ENCODE measurements around the gene FRMD4A.
"Not testable (repeated sequence)": the region's sequence is repeated elsewhere in the genome, so short reads cannot be mapped to it uniquely, and the experiment has no call there.

FRMD4A gene

DNA sequence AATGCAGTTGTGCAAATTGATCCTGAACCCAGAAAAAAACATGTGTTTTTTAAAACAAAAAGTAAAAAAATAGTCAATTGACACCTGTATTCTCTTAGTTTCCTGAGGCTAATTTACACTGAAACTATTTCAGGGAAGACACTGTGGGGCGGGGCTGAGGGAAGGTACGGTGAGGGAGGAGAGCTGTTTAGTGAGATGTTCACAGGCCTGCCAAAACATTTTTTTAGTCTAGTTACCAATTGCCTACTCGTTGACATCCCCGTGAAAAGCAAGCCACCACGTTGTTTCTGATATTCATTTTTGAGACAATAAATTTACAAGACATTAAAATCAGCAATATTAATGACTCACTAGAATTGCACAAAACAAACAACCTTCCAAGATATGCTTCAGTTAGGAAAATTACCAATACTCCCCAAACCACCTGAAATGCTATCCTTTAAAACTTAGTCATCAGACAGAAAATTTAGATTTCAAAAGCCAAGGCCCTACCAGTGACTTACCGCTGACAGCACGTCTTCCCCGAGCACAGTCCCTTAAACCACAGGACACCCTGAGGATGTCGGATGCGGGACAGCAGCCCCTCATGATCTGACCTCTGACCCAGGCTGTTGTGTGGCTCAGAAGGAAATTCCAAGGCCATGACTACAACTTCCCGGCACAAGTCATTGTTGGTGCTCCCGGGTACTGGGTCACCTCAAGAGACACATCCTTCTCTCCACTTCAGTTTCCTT lies 464.8 kb downstream of the FRMD4A start:
- DNase-seq, result no peak

DNA sequence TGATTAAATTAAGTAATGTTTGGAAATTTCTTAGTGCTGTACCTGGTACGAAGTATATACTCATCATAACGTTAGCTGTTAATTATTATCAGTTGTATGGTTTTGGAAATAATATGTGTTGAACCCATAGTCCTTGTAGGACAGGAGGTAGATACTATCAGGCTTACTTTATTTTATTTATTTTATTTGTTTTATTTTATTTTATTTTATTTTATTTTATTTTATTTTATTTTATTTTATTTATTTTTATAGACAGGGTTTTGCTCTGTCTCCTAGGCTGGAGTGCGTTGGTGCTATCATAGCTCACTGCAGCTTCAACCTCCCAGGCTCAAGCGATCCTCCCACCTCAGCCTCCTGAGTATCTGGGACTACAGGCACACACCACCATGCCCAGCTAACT lies 465.5 kb downstream of the FRMD4A start:
- not testable (repeated sequence) for DNase-seq

DNA sequence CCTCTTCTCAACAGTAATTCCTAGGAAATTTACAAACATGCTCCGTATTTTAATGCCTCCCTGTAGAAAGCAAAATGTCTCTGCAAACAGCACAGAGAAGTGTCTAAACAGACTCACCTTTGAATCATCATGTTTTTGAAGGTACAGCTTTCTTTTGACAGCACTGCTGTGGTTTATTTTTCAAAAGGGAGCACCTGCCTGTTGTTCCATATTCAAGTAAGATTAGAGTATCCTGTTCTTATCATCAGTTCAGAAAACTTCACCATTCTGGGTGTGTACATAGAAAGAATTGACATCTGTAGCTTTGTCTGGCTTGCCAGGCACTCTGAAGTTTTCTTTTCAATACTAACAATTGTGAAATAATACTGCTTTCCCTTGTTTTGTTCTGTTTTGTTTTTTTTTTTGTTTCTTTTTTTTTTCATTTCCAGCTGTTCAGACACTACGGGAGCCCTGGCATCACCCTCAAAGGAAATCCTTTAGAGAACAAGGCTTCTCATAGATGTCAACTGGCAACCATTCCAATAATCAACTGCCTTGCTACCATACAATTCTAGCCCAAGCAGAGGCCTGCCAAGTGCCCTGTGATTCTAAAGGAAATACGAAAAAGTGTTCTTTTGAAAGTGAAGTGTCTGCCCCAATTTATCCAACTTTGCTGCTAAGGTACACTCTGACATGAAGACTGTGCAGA lies 468.0 kb downstream of the FRMD4A start:
- DNase-seq, result no peak

DNA sequence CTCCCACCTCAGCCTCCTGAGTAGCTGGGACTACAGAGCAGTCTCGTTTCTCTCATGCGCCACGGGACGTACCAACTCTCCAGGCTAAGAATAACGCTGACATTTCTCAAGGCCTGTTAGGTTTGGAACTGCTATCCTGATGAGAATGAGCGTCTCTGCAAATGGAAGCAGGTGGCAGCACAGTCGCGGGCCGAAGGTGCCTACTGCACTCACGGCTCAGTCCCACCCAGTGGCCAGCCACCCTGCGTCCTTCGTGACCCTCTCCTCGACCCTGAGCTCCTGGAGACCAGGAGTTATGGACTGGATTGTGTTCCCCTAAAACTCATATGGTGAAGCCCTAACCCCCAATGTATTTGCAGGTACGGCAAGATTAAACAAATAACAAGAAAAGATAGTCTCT lies 469.8 kb downstream of the FRMD4A start:
- DNase-seq, result no peak

DNA sequence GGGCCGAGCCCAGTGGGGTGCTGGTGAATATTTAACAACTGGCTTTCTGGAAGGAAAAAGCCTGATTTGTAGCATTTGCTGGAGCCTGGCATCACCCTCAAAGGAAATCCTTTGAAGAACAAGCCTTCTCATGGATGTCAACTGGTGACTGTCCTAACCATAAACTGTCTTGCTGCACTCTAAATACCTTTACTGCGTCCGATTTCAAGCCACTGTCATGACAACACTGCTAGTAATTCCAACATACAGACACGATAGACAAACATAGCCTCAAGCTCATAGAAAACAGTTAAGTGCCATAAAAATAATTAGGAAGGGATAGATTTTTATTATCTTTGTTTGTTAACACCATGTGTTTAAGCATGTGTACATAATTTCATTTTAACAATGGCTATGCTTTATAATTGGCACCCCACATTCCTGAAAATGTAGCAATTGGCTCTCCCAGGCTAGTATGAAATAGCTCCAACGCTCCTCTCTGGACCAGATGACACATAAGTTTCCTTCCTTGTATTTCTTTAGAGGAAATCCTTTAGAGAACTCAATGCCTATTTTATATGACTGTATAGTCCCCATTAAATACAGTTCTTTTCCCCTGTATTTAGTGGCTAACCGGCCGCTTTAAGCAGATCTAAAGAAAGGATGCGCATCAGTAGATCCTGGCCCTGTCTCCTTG lies 470.6 kb downstream of the FRMD4A start:
- no peak for DNase-seq

DNA sequence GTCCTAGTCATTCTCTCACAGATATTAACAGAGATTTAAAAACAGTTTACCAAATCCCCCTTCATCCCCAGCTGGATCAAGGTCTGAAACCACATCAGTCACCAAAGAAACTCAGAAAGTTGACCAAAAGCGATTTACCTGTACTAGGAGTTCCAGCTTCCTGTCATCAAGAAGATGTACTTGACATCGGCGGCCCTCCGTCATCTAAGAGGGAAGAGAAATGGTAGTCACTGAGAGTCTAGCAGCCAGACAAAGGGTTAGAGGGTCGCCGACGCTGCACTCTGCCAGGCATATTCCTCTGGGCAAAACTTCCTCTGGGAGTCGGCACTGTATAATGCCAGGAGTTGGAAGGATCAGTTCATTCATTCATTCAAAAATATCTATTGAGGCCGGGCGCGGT lies 472.0 kb downstream of the FRMD4A start:
- no peak for DNase-seq

DNA sequence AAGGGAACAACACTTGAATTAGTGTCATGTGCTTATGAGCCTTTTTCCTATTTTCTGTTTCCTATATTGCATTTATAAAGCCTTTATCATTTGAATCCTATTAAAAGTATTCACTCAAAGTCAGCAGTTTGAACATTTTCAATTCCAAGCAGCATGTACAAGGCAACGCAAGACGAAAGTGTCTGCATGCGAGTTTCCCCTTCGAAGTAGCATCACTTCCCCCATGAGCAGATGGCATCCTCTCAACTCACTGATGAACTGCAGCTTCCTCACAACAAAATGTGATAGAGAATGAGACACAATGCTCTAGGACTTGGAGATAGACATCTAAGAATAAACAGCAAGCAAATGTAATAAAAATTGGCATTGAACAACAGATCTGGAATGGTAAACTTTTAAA lies 473.3 kb downstream of the FRMD4A start:
- no peak for DNase-seq

DNA sequence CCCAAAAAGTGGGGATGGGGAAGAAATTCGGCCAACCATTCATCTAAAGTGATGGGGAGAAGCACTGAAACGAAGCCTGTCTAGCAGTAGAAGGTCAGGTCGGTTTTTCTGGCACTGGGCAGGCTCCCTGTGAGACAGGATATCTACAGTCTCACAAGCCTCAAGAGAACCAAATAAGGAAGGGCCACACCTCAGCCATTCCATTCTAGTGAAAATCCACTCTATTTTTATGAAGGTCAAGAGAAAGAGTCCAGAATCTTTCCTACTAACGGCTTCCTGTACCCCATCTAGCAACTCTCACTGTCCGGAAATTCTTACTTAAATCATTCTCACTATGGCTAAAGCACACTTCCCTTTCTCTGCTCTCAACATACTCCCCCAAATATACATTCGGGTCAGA lies 476.9 kb downstream of the FRMD4A start:
- DNase-seq, result no peak

DNA sequence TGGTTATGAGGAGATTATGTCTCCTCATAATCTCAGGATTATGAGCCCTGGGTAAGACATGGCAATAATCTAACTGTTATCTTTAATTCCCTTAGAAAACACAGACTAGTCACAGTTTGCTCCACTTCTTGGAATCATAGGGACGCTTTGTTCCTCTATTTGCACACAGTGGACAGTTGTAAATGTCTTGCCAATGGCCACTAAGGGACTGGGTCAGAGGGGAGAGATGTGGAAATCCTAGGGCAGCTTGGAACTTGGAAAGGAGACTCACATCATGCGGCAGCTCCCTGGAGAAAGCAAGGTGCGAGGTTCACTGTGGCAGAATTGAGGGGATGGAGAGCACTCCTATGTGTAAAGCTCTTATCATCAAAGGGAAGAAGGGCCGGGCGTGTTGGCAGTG lies 477.9 kb downstream of the FRMD4A start:
- DNase-seq, result no peak

DNA sequence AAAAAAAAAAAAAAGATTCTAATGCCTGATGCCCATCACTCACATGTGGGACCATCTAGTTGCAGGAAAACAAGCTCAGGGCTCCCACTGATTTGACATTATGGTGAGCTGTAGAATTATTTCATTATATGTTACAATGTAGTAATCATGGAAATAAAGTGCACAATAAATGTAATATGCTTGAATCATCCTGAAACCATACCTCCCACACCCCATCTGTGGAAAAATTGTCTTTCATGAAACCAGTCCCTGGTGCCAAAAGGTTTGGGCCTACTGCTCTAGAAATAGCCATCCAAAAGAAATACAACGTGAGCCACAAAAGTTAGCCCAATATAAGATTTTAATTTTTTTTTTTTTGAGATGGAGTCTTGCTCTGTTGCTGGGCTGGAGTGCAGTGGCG lies 478.8 kb downstream of the FRMD4A start:
- no peak for DNase-seq

DNA sequence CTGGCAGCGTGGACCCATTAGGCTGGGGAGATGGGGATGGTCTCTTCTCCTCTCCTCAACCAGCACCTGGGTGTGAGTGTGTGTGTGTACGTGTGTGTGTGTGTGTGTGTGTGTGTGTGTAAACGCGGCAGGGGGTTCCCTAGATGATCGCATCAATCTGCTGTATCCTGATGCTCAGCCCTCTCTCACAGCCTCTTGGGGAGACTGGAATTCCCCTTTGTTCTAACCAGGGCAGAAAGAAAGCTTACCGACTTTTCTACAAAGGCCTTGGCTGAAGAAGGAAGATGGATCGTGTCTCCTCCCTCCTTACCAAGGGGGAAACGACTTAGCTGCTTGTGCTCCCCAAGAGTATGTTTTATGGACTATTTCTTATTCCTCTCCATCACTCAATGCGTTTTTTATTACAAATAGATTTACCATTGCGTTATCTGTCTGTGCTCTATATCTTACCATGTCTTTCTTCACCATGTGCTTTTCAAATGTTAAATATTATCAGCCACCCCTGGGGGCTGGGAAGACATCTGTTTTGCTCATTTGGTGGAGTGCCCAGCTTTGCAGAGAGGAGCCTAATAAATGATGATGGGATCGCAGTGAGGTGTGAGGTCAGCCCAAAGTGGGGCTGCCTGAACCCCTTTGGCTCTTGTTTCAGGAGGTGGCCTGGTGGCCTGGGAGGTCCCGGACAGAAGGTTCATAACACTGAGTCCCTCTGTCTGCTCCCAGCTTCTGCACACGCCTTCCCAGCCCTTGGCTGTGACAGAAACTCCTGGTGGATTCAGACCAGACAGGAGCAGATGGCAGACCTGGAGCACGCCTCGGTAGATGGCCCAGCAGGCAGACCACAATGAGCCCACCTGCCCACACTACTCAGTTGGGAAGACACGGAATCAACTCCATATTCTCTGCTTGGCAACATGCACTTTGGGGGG lies 481.9 kb downstream of the FRMD4A start:
- DNase-seq, result no peak

DNA sequence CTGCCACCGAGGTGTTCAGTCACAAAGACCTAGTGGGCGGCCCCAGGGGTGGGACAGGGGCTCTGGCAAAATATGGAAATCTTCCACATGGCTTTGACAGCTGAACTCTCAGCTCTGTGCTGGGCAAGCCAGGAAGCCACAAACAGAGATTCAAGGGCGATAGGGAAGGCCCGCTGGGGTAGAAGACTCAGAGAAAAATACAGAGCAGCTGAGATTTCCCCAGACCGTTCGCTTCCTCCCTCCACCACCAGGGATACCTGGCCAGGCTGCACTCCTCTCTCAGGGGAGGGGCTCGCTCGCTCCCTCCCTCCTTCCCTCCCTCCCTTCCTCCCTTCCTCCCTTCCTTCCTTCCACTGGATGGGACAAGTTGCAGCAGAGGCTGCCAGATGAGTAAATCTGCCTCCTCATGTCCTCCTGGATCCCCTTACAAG lies 483.5 kb downstream of the FRMD4A start:
- no peak for DNase-seq

DNA sequence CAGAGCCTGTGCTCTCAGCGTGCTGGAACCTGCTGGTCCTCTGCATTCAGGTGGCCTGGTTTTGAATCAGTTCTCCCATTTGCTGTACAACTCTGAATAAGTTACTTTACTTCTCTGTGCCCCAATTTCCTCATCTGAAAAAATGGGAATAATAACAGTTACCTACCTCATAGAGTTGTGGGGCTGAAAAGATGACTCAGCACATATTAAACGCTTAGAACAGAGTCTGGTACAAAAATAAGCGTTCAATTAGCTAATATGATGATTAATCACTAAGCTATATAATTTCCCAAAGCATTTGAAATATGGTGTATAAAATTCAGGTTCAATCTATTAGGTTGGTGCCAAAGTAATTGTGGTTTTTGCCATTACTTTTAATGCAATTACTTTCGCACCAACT lies 484.8 kb downstream of the FRMD4A start:
- no peak for DNase-seq

DNA sequence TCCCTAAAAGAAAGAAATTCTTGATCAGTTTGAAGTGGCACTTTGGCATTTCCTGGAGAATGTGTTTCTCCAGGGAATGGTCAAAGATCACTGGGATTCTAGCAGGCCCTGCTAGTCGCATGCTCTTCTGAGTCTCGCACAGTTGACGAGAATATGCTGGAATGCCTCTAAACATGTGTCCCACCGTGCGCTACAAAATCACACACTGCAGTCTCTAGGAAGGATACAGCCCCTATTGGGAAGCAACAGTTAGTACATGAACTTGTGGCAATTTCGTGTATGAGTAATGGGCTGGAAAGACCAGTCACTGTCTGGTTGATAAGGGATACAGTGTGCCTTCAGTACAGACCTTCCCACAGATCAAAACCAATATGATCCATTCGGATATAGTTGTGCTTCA lies 486.1 kb downstream of the FRMD4A start:
- no peak for DNase-seq

DNA sequence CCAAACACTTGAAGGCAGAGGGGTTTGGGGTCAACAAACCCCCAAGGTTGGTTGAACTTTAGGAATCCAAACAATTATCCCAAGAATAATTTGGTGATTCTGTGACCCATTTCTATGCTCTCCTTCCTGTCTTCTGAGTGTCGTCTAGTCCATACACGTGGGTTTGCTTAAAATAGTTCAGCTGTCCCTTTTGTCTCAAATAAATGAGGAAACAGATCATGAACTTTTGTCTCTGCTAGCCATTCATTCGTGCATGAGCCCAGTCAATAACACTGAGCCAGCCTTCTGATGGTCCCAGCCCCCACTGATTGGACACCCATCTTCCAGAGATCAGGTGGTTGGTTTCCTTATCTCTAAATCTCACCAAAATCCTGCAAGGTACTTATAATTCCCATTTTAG lies 488.6 kb downstream of the FRMD4A start:
- no peak for DNase-seq

DNA sequence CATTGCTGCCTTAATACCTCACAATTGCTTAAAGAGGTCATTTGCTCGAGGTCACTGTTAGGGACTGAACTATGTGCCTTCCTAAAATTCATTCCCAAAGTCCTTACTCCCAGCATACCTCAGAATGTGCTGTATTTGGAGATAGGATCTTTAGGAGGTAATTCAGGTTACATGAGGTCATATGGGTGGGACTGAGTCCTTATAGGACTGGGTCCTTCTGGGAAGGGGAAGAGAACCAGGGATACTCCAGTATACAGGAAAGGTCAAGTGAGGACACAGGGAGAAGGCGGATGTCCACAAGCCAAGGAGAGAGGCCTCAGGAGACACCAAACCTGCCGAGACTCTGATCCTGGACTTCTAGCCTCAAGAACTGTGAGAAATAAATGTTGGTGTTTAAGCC lies 490.7 kb downstream of the FRMD4A start:
- no peak for DNase-seq

DNA sequence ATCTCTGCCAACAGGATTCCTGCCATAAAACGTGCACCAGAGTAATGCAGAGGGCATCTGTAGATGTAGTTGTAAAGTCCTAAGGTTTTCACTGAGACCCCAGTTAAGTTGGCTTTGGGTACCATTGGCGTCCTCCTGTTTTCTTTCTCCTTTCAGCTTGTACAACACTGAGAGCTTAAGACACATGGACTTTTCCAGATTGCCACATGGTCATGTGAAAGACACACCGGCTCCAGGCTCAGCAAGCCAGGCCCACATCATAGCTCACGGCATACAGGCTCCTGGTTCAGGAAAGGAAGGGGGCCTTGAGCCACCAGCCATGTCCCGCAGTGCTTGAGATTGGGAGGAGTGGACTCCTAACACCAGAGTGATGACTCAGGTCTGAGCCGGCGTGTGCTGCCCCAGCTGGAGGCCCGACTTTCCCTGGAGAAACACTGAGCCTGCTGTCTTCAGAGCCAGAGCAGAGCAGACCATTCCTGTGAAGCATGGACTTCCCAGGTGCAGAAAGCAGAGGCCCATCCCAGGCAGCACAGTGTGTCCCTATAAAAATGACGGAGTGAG lies 491.2 kb downstream of the FRMD4A start:
- no peak for DNase-seq

DNA sequence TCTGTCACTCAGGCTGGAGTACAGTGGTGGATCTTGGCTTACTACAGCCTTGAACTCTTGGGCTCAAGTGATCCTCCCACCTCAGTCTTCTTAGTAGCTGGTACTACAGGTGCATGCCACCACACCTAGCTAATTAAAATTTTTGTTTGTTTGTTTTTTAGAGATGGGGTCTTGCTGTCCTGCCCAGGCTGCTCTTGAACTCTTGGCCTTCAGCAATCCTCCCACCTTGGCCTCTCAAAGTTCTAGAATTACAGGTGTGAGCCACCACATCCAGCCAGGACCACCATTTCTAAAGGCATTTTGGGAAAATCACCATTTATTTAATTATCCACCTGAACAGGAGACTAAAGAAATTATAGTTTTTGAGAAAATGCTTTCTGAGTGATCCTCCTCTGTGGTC lies 491.7 kb downstream of the FRMD4A start:
- no peak for DNase-seq

DNA sequence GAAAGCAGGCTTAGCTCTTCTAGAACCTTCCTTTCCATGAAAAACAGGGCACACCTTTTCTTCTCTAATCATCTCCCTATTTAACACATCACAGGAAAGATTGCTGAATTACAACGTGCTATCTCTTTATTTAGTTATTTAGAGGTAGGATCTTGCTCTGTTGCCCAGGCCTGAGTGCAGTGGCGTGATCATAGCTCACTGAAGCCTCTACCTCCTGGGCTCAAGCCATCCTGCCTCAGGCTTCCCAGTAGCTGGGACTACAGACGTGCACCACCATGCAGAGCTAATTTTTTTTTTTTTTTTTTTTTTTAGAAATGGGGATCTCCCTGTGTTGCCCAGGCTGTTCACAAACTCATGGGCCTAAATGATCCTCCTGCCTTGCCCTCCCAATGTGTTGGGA lies 492.8 kb downstream of the FRMD4A start:
- no peak for DNase-seq

DNA sequence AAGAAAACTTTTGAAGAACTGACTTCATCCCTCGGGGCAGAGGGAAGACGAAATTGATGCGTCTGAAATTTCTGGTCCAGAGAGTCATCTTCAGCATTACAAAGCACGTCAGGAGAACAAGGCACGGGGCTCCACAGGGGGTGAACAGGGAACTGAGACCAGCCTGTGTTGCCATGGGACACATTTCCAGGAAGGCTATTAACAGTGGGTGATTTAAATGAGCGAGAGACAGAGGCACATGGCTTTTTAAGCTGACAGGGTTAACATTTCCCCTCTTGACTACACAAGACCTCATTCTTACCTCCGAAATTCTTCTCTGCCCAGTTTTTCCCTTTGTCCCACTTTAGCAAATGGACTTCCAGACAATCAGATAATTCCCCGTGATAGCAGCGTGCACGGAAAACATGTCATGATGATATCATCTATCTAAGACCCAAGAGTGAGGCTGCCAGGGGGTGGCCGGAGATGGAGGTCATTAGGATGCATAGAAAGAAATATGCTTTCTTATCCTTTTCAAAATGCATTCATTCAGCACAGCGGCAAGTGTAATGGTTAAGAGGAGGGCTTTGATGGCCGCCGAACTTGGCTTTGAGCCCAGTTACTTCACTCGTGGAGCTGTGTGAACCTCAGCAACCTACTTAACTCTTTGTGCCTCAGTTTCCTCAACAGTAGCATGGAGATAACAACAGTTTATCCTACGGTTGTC lies 496.0 kb downstream of the FRMD4A start:
- no peak for DNase-seq

DNA sequence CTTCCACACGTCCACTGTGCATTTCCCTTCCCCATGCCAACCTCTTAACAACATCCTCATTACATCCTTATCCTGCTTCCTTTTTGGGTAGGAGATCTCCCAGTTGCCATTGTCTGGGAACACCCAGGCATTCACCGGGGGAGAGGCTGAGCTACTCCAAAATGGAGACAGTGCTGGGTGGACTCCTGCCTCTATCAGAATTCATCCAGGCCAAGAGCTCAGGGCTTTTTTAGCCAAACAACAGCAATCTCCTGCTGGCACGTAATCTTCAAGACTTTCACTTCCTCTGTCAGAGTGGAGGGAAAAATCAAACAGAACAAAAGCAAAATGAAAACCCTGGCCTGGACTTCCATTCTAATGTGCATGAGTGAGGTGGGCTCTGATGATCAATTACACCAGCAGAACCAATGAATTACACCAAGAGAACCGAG lies 499.0 kb downstream of the FRMD4A start:
- DNase-seq, result no peak

DNA sequence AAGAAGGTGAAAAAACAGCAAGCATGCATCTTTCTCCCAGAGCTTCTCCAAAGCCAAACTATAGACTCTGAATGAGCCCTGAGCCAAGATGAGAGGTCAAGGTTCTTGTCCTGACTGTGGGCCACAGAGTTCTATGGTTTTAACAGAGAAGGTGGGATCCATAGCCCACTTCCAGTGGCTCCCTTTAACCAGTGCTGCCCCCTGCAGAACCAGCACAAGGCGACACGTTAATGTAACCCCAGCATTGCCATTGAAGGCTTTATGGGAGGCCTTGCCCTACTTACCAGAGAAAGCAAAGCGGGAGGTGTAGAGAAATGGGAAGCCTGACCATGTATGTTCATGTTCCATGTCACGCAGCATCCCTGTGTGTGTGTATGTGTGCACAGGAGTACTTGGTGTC lies 500.3 kb downstream of the FRMD4A start:
- DNase-seq, result no peak

Measured in NCI-H1092 (cell line).